ENCODE data around the gene FHIT. TPM values are rescaled to one million over a fixed set of nuclear protein-coding genes. Genes with fewer than 3 reads are reported as not detected.

The FHIT gene
- total and polyA plus RNA-seq, 11 donors, result 4.2 to 26.8 (median 16.5) TPM

GRCh38 chr3:60584250-60584649, 667.0 kb downstream of the FHIT start:
- intact Hi-C loops (cut with DNase I), result loop anchor here in 2 of 10 donors (10.0 kb wide), 1 partner anchor 791 kb away; no protein-coding TSS in a partner anchor
- TF ChIP-seq, protein P1, sequence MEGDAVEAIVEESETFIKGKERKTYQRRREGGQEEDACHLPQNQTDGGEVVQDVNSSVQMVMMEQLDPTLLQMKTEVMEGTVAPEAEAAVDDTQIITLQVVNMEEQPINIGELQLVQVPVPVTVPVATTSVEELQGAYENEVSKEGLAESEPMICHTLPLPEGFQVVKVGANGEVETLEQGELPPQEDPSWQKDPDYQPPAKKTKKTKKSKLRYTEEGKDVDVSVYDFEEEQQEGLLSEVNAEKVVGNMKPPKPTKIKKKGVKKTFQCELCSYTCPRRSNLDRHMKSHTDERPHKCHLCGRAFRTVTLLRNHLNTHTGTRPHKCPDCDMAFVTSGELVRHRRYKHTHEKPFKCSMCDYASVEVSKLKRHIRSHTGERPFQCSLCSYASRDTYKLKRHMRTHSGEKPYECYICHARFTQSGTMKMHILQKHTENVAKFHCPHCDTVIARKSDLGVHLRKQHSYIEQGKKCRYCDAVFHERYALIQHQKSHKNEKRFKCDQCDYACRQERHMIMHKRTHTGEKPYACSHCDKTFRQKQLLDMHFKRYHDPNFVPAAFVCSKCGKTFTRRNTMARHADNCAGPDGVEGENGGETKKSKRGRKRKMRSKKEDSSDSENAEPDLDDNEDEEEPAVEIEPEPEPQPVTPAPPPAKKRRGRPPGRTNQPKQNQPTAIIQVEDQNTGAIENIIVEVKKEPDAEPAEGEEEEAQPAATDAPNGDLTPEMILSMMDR (IDR thresholded peaks at IDR 0.05), result no peak
- no peak for TF ChIP-seq POLR2A (IDR thresholded peaks at IDR 0.05)
- no peak overlapping the region for H3K4me3 ChIP-seq
- H3K9me3 ChIP-seq, result no peaks in the 10 kb centered on the region
- H3K36me3 ChIP-seq, result no peaks in the 10 kb centered on the region
- 92 to 100% (median 97%) methylated on average over 2 of the region's 2 CpGs for WGBS, 4 donors
- H3K27ac ChIP-seq, result no peak overlapping the region
- DNase-seq (no peak), ATAC-seq (no peak)
- no peaks in the 10 kb centered on the region for H3K4me1 ChIP-seq
- H3K27me3 ChIP-seq, result no peaks in the 10 kb centered on the region

DNA sequence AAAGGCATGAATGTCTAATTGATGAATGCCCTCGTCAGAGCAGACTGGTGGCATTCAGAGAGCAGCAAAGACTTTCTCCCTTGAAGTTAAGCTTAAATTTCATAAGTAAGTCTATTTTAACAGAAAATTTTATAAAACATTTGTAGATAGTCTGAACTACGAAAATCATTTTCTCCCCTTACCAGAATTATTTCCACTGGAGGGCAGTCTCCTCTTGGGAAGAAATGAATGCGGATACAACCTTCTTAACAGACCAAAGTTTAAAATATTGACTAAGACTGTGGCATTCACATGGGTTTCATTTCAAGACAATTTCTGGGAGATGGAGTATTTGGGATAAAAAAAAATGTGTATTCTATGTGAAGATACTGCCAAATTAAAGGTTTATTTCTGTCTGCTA, 669.0 kb downstream of the FHIT start:
- Histone ChIP-seq H3K4me3 (no peak overlapping the region), H3K27ac (no peak overlapping the region), H3K36me3 (no peaks in the 10 kb centered on the region), H3K9me3 (no peaks in the 10 kb centered on the region), H3K27me3 (no peaks in the 10 kb centered on the region), H3K4me1 (no peaks in the 10 kb centered on the region)
- ATAC-seq (no peak), DNase-seq (no peak)
- intact Hi-C loops (cut with DNase I), result loop anchor here in 2 of 10 donors (10.0 kb wide), 1 partner anchor 793 kb away; no protein-coding TSS in a partner anchor
- TF ChIP-seq POLR2A (IDR thresholded peaks at IDR 0.05), result no peak
- TF ChIP-seq, protein P1 (IDR thresholded peaks at IDR 0.05), result peak in 9 of 12 donors; percentile 13 to 47 (median 30)
- 57 to 72% (median 69%) methylated on average over 3 of the region's 3 CpGs for WGBS, 4 donors

DNA sequence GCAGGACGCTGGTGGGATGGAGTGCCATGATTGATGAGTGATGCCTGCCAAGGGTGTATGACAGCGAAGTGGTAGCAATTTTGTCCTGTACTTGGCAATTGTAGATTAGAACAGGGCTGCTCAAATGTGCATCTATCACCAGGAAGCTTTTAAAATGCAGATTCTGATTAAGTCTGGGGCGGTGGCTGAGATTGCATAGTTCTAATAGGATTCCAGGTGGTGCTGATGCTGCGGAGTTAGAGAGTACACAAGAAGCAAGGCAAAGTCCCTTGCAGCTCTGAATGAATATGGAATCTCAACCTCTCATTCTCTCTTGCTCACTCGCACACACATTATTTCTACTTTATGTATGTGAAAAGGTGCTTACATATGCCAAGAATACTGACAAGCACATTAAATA, 670.4 kb downstream of the FHIT start:
- intact Hi-C loops (cut with DNase I), result loop anchor here in 2 of 10 donors (10.0 kb wide), 1 partner anchor 794 kb away; no protein-coding TSS in a partner anchor
- no peak overlapping the region for H3K27ac ChIP-seq
- no peaks in the 10 kb centered on the region for H3K27me3 ChIP-seq
- no peak for TF ChIP-seq POLR2A (IDR thresholded peaks at IDR 0.05)
- TF ChIP-seq, protein P1 (IDR thresholded peaks at IDR 0.05), result no peak
- 85 to 92% (median 88%) methylated on average over 5 of the region's 5 CpGs for WGBS, 4 donors
- no peak overlapping the region for H3K4me3 ChIP-seq
- H3K9me3 ChIP-seq, result no peaks in the 10 kb centered on the region
- ATAC-seq, result no peak
- H3K4me1 ChIP-seq, result no peaks in the 10 kb centered on the region
- H3K36me3 ChIP-seq, result no peaks in the 10 kb centered on the region
- DNase-seq, result no peak

DNA sequence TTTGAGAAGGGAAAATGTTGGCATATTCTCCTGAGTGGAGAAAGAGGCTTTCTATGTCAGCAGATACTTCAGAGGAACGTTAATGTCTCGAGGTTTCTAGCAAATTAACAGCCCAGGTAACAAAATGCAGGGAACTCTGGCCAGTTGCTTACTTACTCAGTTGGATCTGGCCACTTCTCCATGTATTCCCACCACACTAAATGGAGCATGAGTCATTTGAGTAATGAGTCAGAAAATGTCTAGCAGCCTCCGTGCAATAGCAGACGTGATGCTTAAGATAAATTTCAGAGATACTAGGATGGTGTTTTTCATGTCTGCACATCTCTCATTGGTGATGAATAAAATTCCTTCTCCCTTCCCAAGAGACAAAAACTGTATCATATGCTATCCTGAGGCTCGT, 671.5 kb downstream of the FHIT start:
- intact Hi-C loops (cut with DNase I), result loop anchor here in 2 of 10 donors (10.0 kb wide), 1 partner anchor 795 kb away; no protein-coding TSS in a partner anchor
- TF ChIP-seq POLR2A (IDR thresholded peaks at IDR 0.05), result no peak
- TF ChIP-seq, protein P1 (IDR thresholded peaks at IDR 0.05), result no peak
- H3K27me3 ChIP-seq, result no peaks in the 10 kb centered on the region
- peak in 1 of 4 donors; percentile 82 for ATAC-seq
- 67 to 71% (median 69%) methylated on average over 5 of the region's 5 CpGs for WGBS, 4 donors
- H3K9me3 ChIP-seq, result no peaks in the 10 kb centered on the region
- no peaks in the 10 kb centered on the region for H3K36me3 ChIP-seq
- H3K27ac ChIP-seq, result no peak overlapping the region
- no peaks in the 10 kb centered on the region for H3K4me1 ChIP-seq
- H3K4me3 ChIP-seq, result no peak overlapping the region
- no peak for DNase-seq
